PC-3 (cell line): ENCODE data around the gene ASTN2. TPM values are rescaled to one million over a fixed set of nuclear protein-coding genes. Genes with fewer than 3 reads are reported as not detected.

Experiments
- ATAC-seq: fragments of 200-7000 bp; cut with Tn5 transposase; 2 replicates; pipeline ENCODE4 v1.9.1; 2020; ENCODE audit warnings: mild to moderate bottlenecking, moderate library complexity
- BruUV-seq: library from RNA; stranded (reverse); fragments of 400-500 nt; replicated peaks from 2 replicates; lab custom pipeline; 2021; lab: Mats Ljungman, UMichigan
- CTCF ChIA-PET: fragments of 300-600 bp; sonication (Branson Sonifier 250); formaldehyde crosslinking; loops from one replicate; lab custom pipeline; 2022; ENCODE audit warnings: antibody characterized with exemption; lab: Charles Lee
- POLR2A ChIA-PET: fragments of 300-600 bp; sonication (Branson Sonifier 250); formaldehyde crosslinking; loops from one replicate; lab custom pipeline; 2022; ENCODE audit warnings: antibody characterized with exemption; ENCODE audit not compliant: unreplicated experiment; lab: Charles Lee
- DNase-seq: peaks from one replicate; pipeline ENCODE4 v3.0.0-alpha.2; 2015
- H2AFZ ChIP-seq: fragments of 300-600 bp; sonication (generic); 2 replicates; pipeline ENCODE4 v1.6.0; 2016; ENCODE audit warnings: antibody characterized with exemption, low read length
- H3F3A ChIP-seq: fragments of 300-600 bp; sonication (generic); one replicate; pipeline ENCODE4 v1.6.0; 2017; ENCODE audit warnings: antibody characterized with exemption, low read length, control low read depth, mild to moderate bottlenecking; ENCODE audit not compliant: unreplicated experiment
- H3K27ac ChIP-seq: fragments of 300-600 bp; sonication (generic); 2 replicates; pipeline ENCODE4 v1.5.1; 2016; ENCODE audit warnings: mild to moderate bottlenecking, low read length
- H3K27me3 ChIP-seq: fragments of 300-600 bp; sonication (generic); 2 replicates; pipeline ENCODE4 v1.6.1; 2016; ENCODE audit warnings: low read length, mixed read lengths
- H3K36me3 ChIP-seq: fragments of 300-600 bp; sonication (generic); 2 replicates; pipeline ENCODE4 v1.6.1; 2016; ENCODE audit warnings: low read depth, mixed run types, low read length, mixed read lengths
- H3K4me1 ChIP-seq: fragments of 300-600 bp; sonication (generic); 2 replicates; pipeline ENCODE4 v1.5.1; 2016; ENCODE audit warnings: low read length; ENCODE audit not compliant: insufficient read depth
- H3K4me2 ChIP-seq: fragments of 300-600 bp; sonication (generic); 2 replicates; pipeline ENCODE4 v1.6.0; 2016; ENCODE audit warnings: low read length
- H3K4me3 ChIP-seq: fragments of 300-600 bp; sonication (generic); 2 replicates; pipeline ENCODE4 v1.5.1; 2016; ENCODE audit warnings: mild to moderate bottlenecking, low read length, mixed read lengths
- H3K79me2 ChIP-seq: fragments of 300-600 bp; sonication (generic); 2 replicates; pipeline ENCODE4 v1.6.1; 2017; ENCODE audit warnings: low read length, mixed read lengths
- H3K9ac ChIP-seq: fragments of 300-600 bp; sonication (generic); 2 replicates; pipeline ENCODE4 v1.6.0; 2016; ENCODE audit warnings: mild to moderate bottlenecking, low read length
- H3K9me2 ChIP-seq: fragments of 300-600 bp; sonication (generic); replicated peaks from 2 replicates; pipeline ENCODE4 v1.6.1; 2016; ENCODE audit warnings: mixed run types, low read length, mixed read lengths
- H3K9me3 ChIP-seq: fragments of 300-600 bp; sonication (generic); 2 replicates; pipeline ENCODE4 v1.6.1; 2016; ENCODE audit warnings: low read length, mixed read lengths
- H4K20me1 ChIP-seq: fragments of 300-600 bp; sonication (generic); 2 replicates; pipeline ENCODE4 v1.6.1; 2016; ENCODE audit warnings: low read length, mixed read lengths
- CTCF ChIP-seq: fragments of 300-600 bp; sonication (generic); conservative IDR thresholded peaks from 2 replicates; pipeline ENCODE4 v1.5.1; 2017; ENCODE audit warnings: antibody characterized with exemption, low read depth, mild to moderate bottlenecking, low read length
- EZH2 ChIP-seq: fragments of 300-600 bp; sonication (generic); IDR thresholded peaks from one replicate; pipeline ENCODE4 v1.6.1; 2017; ENCODE audit warnings: antibody characterized with exemption, mild to moderate bottlenecking, low read length; ENCODE audit not compliant: unreplicated experiment
- EZH2phosphoT487 ChIP-seq: fragments of 300-600 bp; sonication (generic); IDR thresholded peaks from 2 replicates; pipeline ENCODE4 v1.6.1; 2018; ENCODE audit warnings: mild to moderate bottlenecking, antibody characterized with exemption, low read length, borderline replicate concordance
- intact Hi-C: fragments of 100-400 bp; cut with micrococcal nuclease; formaldehyde crosslinking; loops from 2 replicates; pipeline ENCODE4 v1.9.0; 2023
- total RNA-seq: library from RNA; depleted of rRNA; stranded (reverse); fragments of >200 nt; gene quantifications from 2 replicates; pipeline ENCODE4 v1.2.3, GENCODE V29; 2014

Gene ASTN2
- total RNA-seq, 1 experiment from 2014 or later: 3.5 TPM

GRCh38 chr9:117343427-117343826 is 71.4 kb downstream of the ASTN2 start:
- CTCF ChIA-PET: no interaction called here
- ATAC-seq (no peak), DNase-seq (no peak)
- H3K79me2 ChIP-seq: no peaks in the 10 kb centered on the region
- no peaks in the 10 kb centered on the region for H3K36me3 ChIP-seq
- no peaks in the 10 kb centered on the region for H3K27me3 ChIP-seq
- no peak overlapping the region for H2AFZ ChIP-seq
- TF ChIP-seq CTCF (no peak), EZH2 (no peak), EZH2phosphoT487 (no peak)
- no peak overlapping the region for H3K9ac ChIP-seq
- no peaks in the 10 kb centered on the region for H3K9me2 ChIP-seq
- H3K4me2 ChIP-seq: no peak overlapping the region
- BruUV-seq: no TSS peak
- H3K27ac ChIP-seq: no peak overlapping the region
- intact Hi-C loops: no loop called here
- H3F3A ChIP-seq: no peaks in the 10 kb centered on the region
- no peaks in the 10 kb centered on the region for H3K9me3 ChIP-seq
- no peak overlapping the region for H3K4me3 ChIP-seq
- no peaks in the 10 kb centered on the region for H3K4me1 ChIP-seq
- POLR2A ChIA-PET: no interaction called here
- H4K20me1 ChIP-seq: no peaks in the 10 kb centered on the region

- no peak overlapping the region for H2AFZ ChIP-seq
- no peaks in the 10 kb centered on the region for H3F3A ChIP-seq
- ChIA-PET POLR2A (no interaction called here), CTCF (no interaction called here)
- ATAC-seq (no peak), DNase-seq (no peak)
- H3K4me3 ChIP-seq: no peak overlapping the region
- H3K27ac ChIP-seq: no peak overlapping the region
- no peaks in the 10 kb centered on the region for H4K20me1 ChIP-seq
- no TSS peak for BruUV-seq
- intact Hi-C loops: no loop called here
- TF ChIP-seq CTCF (no peak), EZH2 (no peak), EZH2phosphoT487 (no peak)
- H3K9me2 ChIP-seq: no peaks in the 10 kb centered on the region
- H3K4me2 ChIP-seq: no peak overlapping the region
- H3K79me2 ChIP-seq: no peaks in the 10 kb centered on the region
- H3K27me3 ChIP-seq: no peaks in the 10 kb centered on the region
- H3K9ac ChIP-seq: no peak overlapping the region
- H3K36me3 ChIP-seq: no peaks in the 10 kb centered on the region
- H3K4me1 ChIP-seq: no peaks in the 10 kb centered on the region
- H3K9me3 ChIP-seq: no peaks in the 10 kb centered on the region
Measured at GRCh38 chr9:117341151-117341550, 73.7 kb downstream of the ASTN2 start.

- Histone ChIP-seq H2AFZ (no peak overlapping the region), H3K9me3 (no peaks in the 10 kb centered on the region), H3K4me1 (no peaks in the 10 kb centered on the region), H3F3A (no peaks in the 10 kb centered on the region), H3K9me2 (no peaks in the 10 kb centered on the region), H3K36me3 (no peaks in the 10 kb centered on the region), H3K27ac (no peak overlapping the region), H3K79me2 (no peaks in the 10 kb centered on the region), H3K4me3 (no peak overlapping the region), H3K27me3 (no peaks in the 10 kb centered on the region), H3K9ac (no peak overlapping the region), H4K20me1 (no peaks in the 10 kb centered on the region), H3K4me2 (no peak overlapping the region)
- POLR2A ChIA-PET: no interaction called here
- no TSS peak for BruUV-seq
- ATAC-seq (no peak), DNase-seq (no peak)
- intact Hi-C loops: no loop called here
- TF ChIP-seq EZH2phosphoT487 (no peak), CTCF (no peak), EZH2 (no peak)
- CTCF ChIA-PET: no interaction called here
Measured at GRCh38 chr9:117340422-117340821, 74.4 kb downstream of the ASTN2 start.
